Stimulated activated CD4-positive, alpha-beta T cell treated with anti-CD3 and anti-CD28 coated beads, TNF-alpha, amount 100 ng/mL, for 24 hours (primary cell): ENCODE results near the gene ITSN2.
A peak's percentile ranks its signal among the peaks of the same experiment; 100 is the strongest.
"Not testable (repeated sequence)": the region's sequence is repeated elsewhere in the genome, so short reads cannot be mapped to it uniquely, and the experiment has no call there.

Experiments used
- DNase-seq, 3 experiments: peaks; one replicate each; pipeline ENCODE4 v3.0.0-alpha.2; 2020; ENCODE audit warnings: low read depth in 3 of 3

The ITSN2 gene

DNA sequence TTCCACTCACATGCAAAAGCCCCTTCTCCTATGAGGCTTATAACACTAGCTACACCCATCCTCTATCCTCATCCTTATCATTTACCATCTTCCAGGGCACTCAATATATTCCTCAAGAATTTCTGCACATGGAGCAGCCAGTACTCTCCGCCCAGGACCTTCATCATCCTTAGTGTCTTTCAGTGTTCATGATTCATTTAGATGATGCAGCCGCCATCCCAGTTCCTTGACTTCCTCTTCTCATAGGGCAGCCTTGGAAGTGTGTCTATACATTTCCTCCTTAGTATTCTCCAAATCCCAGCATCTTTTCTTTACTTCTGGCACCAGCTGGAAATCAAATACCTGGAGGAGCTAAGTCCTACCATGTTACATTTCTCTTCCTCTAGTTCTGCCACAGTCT, 3.0 kb upstream of the ITSN2 start:
- no peak for DNase-seq

DNA sequence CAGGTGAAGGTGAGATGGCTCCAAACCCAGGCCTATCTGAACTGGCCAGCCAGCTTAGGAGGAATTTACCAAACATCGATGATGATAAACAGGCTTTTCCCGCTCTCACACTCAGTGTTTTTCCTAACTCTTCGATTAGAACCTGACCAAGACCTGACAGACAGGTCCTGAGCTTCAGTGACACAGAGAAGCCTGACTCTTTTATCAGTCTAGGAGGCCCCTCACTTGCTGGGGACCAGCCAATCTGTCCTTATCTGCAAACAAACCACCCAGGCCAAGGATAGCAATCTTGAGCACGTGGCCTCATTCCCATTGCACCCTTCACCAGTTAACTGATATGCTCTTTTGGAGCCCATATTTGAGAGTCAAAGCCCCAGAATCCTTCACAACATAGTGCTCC, 1.9 kb upstream of the ITSN2 start:
- DNase-seq, result no peak

DNA sequence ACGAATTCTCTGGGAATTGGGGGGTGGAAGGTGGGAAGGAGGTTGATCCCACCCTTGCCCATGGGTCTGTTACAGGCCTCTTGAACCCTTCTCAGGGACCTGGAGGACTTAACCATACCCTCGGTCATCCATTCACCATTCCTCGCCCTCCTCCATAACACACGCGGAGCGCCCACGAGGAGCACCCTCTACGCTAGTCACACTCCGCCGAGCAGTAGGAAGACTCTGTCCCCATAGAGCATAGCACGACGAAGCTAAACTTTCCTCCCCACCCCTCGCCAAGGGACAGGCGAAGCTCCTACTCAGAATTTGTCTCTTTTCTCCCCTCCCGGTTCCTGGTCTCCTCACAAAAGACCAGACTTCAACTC, 611 bp upstream of the ITSN2 start:
- DNase-seq, result no peak

DNA sequence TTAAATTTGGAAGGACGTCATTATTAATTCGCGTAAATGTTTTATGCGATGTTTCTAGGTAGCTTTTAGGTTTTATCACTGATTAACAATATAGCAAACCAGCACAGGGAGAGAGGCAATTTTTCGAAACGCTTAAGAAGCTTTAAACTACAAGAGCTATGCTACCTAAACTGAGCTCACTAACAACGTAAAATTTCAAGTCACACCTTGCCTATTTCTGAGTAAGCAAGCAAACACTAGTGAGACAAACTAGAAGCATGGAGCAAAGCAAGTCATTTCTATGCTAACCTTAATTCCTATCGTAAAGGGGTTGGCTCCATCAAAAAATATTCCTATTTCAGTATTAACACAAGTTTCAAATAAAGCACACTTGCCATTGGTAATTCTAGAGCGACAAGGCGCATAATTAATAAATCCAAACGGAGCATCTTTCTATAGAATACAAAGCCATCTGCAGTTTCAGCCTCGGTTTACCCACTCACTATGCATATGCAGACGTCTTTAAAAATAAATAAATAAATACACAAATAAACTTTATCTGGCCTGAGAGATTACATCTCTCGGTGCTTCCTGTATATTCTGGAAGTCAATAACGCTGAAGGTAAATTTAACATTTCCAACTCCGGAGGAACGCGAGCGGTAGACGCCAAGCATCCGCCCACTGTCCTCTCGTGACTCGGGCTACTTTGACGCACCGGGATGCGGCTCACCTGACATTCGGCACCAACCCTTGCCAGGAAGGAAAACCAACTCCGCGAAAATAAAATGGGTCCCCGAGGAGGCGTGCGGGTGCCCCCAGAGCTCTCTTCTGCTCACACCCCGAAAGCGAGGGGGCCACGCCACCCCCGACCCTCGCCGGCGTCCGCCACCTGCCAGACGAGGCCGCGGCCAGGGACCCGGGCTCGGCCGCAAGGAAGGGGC, 947 bp downstream of the ITSN2 start:
- DNase-seq, result peak; percentile 2 to 60 (median 6)

DNA sequence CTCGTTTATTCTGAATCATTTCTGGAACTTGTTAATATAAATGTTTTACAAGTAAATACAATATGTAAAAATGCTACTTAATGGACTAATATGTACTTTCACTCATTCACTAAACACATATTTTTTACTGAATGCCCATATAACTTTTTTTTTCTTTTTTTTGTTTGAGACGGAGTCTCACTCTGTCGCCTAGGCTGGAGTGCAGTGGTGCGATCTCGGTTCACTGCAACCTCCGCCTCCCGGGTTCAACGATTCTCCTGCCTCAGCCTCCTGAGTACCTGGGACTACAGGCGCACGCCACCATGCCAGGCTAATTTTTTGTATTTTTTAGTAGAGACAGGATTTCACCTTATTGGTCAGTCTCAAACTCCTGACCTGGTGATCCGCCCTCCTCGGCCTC, 2.6 kb downstream of the ITSN2 start:
- DNase-seq, result not testable (repeated sequence)

DNA sequence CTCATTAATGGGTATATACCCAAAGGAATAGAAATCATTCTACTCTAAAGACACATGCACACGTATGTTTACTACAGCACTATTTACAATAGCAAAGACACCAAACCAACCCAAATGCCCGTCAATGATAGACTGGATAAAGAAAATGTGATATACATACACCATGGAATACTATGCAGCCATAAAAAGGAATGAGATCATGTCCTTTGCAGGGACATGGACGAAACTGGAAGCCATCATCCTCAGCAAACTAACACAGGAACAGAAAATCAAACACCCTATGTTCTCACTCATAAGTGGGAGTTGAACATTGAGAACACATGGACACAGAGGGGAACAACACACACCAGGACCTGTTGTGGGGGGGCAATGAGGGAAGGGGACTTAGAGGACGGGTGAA, 3.2 kb downstream of the ITSN2 start:
- DNase-seq, result not testable (repeated sequence)

DNA sequence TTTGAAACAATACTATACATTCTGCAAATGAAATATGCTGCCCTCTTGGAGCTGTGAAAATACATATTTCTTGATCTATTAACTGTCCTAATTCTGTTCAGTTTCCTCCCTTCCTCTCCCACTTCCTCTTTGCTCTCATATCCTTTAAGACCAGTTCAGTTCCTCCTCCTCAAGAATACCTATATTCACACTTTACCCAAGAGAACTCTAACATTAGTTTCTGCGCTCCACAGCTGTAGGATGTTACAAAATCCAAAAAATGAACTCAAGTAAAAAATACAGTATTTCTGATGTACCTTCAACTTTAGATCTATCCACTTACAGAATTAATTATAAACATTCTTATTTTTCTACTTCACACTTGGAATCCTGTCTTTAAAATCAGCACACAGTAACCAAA, 5.4 kb downstream of the ITSN2 start:
- no peak for DNase-seq

DNA sequence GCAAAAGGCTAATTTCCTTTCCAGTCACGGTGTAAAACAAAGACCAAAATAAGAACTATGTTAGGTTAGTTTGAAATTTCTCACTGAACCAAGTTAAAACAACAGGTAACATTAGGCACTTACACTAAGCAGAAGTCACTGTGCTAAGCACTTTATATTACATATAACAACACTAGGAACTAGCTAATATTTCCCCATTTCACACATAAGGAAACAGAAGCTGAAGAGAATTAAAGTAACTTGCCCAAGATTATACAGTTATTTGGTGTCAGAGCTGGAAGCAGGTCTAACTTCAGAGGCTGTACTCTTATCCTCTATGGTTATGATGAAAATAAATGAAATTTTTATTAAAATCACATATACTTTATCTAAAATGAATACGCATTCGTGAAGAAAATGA, 5.9 kb downstream of the ITSN2 start:
- DNase-seq, result no peak

DNA sequence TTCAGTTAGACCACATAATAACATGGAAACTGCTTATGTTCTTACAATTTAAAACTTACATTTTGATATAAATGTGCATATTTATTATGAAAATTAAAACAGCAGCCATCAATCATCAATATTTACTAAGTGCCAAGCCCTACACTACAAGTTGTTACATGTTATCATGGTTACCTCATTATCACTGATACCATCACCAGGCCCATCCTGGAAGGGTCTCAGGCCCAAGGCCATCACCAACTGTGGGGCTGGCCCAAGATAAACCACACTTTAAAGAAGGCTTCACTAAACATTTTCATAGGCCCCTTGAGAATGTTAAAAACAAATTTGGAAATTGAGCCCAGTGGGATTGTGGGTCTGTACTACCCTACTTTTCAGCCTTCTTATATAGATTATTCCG, 6.4 kb downstream of the ITSN2 start:
- DNase-seq, result no peak

DNA sequence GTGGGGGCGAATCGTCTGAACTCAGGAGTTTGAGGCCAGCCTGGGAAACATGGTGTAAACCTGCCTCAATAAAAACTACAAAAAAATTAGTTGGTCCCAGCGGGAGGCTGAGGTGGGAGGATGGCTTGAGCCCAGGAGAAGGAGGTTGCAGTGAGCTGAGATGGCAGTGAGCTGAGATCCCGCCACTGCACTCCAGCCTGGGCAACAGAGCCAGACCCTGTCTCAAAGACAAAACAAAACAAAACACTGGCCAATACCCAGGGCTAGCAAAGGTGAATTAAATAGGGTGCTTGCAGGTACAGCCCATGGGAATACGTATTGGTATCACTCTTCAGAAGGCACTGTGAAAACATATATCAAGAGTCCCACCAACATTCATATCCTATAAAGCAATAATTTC, 7.0 kb downstream of the ITSN2 start:
- DNase-seq, result no peak

DNA sequence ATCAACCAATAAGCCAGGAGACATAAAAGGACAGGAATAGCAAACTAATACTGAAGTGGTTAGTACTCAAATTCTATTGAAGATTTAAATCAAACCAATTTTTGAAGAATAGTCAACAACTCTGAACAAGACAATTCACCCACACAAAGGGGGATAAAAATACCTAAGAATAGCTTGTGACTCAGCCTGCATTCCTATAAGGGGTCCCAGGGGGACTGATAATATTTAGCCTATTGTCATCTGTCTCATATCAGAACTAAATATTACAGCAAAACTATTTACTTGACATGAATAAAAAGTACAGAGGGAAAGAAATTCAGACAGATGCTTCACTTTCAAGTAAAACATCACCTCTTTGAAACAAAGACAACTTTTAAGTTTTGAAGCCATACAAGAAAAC, 7.7 kb downstream of the ITSN2 start:
- no peak for DNase-seq

DNA sequence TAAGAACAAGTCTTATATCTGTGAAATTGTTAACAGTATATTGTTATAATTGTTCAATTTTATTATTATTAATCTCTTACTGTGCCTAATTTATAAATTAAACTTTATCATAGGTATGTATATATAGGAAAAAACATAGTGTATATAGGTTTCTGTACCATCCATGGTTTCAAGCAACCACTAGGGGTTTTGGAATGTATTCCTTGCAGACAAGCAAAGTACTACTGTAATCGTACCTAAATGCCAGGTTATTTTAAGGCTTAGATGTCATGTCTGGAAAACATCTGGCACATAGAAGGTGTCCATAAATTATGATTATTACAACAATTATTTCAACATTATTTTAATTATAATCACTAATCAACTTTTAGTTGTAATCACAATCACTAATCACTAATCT, 8.4 kb downstream of the ITSN2 start:
- no peak for DNase-seq

DNA sequence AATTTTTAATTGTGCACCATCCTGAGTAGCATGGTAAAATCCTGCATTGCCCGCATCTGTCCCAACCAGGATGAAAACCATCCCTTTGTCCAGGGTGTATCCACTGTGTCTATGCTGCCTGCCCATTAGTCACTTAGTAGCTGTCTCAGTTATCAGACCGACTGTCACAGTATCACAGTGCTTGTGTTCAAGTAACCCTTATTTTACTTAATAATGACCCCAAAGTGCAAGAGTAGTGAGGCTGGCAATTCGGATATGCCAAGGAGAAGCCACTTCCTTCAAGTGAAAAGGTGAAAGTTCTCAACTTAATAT, 8.8 kb downstream of the ITSN2 start:
- no peak for DNase-seq

DNA sequence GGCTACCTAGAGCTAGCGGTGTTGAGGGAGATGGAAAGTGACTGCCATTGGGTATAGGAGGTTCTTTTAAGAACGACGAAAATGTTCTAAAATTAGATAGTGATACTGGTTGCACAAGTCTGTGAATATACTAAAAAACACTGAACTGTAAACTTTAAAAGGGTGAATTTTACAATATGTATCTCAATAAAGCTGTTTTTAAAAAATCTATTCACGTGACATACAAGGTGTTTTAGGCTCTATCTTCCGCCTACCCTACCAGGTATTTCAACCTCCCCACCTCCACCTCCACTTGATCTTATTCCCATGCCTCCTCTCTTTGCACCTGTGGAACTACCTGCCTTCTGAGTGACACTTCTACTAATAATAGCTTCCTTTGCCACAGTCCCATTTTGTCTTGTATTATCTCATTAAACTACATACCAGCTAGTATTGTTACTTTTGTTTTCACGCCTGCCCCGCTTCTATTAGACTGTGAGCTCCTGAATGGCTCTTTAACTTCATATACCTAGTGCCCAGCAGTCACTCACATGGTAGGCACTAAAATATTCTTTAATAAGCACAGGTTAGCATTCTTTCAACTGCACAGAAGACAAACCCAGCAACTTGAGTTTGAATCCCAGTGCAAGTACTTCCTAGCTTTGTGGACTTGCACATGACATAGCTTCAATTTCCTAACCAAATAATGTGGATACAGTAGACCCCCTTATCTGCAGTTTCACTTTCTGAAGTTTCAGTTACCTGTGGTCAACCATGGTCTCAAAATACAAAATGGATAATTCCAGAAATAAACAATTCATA, 9.3 kb downstream of the ITSN2 start:
- DNase-seq, result no peak

DNA sequence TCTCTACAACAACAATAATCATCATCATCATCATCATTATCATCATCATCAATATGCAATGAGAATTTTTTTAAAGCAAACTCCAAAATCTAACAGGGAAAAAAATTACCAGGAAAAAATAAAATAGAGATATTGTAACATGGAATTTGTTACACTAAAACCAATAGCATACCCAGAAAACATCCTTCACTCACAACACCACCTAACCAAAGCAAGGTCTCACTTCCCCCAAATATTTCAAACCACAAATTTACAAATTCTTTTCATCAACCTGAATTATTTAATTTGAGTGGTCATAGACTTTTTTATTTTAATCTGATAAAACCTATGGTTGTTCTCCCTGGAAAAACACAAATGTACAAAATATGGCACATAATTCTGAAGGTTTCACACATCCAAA, 11.2 kb downstream of the ITSN2 start:
- DNase-seq, result no peak

DNA sequence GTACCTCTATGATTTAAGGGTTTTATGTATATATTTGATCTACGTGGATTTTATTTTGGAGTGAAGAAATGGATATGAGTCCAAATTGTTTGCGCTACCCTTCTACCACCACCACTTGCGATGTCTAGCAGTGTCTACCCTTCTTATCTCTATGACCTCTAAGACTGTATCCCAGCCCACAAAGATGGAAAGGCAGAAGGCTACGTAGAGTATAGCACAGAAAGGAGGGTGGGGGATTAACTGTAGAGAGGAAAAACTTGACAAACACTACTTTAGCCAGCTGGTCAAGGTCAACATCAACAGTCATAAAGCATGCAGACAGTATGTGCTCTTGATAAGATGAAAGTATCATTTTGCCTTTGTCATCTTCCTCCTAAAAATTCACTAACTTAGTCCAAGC, 14.4 kb downstream of the ITSN2 start:
- no peak for DNase-seq

DNA sequence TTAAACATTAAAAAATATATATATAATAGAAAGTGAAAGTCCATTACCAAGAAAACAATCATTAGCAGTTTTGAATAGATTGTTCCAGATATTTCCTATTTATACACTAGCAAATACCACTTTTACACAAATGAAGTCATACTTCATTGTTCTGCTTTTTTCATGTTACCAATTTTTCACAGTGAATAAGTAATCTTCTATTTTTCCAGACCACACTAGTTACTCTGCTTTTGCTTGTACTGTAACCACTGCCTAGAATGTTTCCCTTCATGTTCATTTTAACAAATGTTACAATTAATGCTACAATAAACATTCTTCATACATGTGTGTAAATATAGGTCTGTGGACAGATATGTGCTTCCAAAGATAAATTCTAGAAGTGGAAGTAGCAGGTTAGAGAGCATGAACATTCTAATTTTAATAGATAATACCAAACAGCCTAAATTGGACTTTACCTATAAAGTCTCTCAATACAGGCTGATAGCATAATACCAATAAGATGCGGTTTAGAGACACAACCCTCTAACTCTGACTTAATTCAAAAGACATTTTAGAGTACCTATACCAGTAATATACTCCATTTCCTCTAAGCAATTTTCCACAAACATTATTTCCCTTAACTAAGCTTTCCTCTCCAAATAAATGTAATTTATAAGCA, 17.0 kb downstream of the ITSN2 start:
- DNase-seq, result no peak

DNA sequence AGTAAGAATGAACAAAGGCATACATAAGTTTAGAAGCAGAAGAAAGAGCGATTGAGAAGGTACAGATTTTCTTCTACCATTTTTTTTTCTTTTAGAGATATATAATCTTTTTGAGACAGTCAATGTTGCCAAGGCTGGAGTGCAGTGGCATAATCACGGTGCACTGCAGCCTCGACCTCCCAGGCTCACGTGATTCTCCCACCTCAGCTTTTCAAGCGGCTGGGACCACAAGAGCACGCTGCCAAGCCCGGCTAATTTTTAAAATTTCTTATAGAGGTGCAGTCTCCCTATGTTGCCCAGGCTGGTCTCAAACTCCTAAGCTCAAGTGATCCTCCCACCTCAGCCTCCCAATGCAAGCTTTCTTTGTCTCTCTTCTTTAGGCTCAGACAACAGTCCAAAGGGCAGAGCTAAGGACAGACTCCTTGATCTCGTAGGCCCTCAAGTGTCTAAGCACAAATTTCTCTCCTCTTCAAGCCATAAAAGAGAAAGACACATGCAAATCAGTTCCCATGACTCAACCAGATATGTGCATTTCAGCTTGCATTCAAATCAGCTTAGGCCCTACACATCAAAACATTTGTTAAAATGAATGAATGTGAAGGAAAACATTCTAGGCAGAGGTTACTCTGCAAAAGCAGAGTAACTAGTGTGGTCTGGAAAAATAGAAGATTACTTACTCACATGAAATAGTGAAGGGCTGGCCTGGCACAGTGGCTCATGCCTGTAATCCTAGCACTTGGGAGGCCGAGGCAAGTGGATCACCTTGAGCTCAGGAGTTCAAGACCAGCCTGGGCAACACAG, 18.0 kb downstream of the ITSN2 start:
- DNase-seq, result no peak

DNA sequence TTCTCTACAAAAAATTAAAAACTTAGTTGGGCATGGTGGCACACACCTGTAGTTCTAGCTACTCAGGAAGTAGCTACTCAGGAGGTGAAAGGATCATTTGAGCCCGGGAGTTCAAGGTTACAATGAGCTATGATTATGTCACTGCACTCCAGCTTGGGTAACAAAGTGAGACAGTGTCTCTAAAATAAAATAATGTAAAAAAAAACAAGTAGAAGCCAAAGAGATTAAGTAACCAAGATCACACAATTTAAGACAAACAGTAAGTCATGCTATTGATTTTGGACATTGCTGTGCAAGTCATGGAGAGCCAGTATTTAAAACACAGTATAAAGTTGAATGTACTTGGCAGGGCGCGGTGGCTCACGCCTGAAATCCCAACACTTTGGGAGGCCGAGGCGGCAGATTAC, 20.5 kb downstream of the ITSN2 start:
- no peak for DNase-seq

DNA sequence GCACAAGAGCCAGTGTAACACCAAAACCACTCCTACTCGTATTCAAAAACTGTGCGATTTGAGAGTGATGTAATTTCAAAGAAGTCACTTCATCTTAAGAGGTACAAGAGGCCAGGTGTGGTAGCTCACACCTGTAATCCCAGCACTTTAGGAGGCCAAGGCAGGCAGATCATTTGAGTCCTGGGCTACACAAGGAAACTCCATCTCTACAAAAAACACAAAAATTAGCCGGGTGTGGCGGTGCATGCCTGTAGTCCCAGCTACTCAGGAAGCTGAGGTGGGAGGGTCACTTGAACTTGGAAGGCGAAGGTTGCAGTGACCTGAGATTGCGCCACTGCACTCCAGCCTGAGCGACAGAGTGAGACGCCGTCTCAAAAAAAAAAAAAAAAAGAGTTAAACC, 21.2 kb downstream of the ITSN2 start:
- not testable (repeated sequence) for DNase-seq

DNA sequence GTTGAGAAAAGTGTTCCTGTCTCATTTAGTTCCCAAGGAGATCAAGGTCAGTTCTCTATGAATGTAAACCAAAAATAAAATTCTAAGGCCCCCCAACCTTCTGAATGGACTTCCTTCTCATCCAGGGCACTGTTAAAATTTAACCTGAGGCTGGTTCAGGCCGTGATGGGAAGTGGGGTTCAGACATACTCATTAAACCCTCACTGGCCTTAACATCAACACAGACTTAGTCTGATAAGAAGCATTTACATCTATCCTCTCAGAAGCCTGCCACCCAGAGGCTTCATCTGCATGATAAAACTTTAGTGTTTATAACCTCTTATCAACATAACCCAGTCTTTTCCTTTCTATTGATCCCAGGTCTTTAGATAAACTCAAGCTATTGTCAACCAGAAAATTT, 22.4 kb downstream of the ITSN2 start:
- no peak for DNase-seq

DNA sequence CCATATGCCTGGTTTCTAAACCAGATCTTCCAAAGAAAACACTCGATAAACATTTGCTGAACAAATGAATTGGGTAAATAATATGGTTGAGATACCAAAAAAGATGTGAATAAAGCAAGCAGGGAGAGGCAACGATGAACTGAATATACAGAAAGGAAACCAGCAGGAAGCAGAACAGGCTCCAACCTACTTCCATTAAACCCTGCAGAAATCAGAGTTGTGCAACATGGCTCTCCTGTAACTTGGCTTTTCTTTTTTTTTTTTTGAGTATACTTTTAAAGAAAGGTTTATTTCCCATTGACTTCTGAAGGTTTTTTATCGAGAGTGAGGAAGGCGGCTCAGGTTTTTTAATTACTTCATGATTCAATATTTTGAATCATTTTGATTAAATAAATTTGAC, 23.5 kb downstream of the ITSN2 start:
- no peak for DNase-seq
